Renal pelvis (tissue), 12 donors: Measurements from ENCODE around the gene LAGE3. TPM values are rescaled to one million over a fixed set of nuclear protein-coding genes. Genes with fewer than 3 reads are reported as not detected.

Experiments
- DNase-seq: peaks from one replicate; pipeline ENCODE4 v3.0.0-alpha.2; 2013
- long read RNA-seq, 16 experiments: transcript quantifications; one replicate each; lab custom pipeline, GENCODE V29; 2026
- polyA plus RNA-seq, 3 donors: library from polyadenylated mRNA; unstranded; fragments of 120-200 nt; gene quantifications; one replicate each; pipeline ENCODE4 v1.2.1, GENCODE V29; 2013; ENCODE audit not compliant: insufficient read length in 3 of 3

LAGE3 gene, protein sequence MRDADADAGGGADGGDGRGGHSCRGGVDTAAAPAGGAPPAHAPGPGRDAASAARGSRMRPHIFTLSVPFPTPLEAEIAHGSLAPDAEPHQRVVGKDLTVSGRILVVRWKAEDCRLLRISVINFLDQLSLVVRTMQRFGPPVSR
- 10 to 100 TPM; 13.1 to 19.1 (median 16.1) TPM for polyA plus RNA-seq
- long read RNA-seq, donor 1, transcript LAGE3-201 (3 exons, 949 nt) = major isoform, 40 of 40 reads
- long read RNA-seq, donor 1, partial matches to known transcripts = 0 of 40 reads
- long read RNA-seq, donor 1, other reads (novel, unspliced or antisense) = 0 of 40 reads
- long read RNA-seq, donor 2, transcript LAGE3-201 (3 exons, 949 nt) = major isoform, 31 of 31 reads
- long read RNA-seq, donor 2, partial matches to known transcripts = 0 of 31 reads
- long read RNA-seq, donor 2, other reads (novel, unspliced or antisense) = 0 of 31 reads
- long read RNA-seq, donor 3, transcript LAGE3-201 (3 exons, 949 nt) = major isoform, 39 of 39 reads
- long read RNA-seq, donor 3, partial matches to known transcripts = 0 of 39 reads
- long read RNA-seq, donor 3, other reads (novel, unspliced or antisense) = 0 of 39 reads
- long read RNA-seq, donor 4, transcript LAGE3-201 (3 exons, 949 nt) = major isoform, 46 of 46 reads
- long read RNA-seq, donor 4, partial matches to known transcripts = 0 of 46 reads
- long read RNA-seq, donor 4, other reads (novel, unspliced or antisense) = 0 of 46 reads
- long read RNA-seq, donor 5, transcript LAGE3-201 (3 exons, 949 nt) = major isoform, 13 of 13 reads
- long read RNA-seq, donor 5, partial matches to known transcripts = 0 of 13 reads
- long read RNA-seq, donor 5, other reads (novel, unspliced or antisense) = 0 of 13 reads
- long read RNA-seq, donor 6, transcript LAGE3-201 (3 exons, 949 nt) = major isoform, 33 of 33 reads
- long read RNA-seq, donor 6, partial matches to known transcripts = 0 of 33 reads
- long read RNA-seq, donor 6, other reads (novel, unspliced or antisense) = 0 of 33 reads
- long read RNA-seq, donor 7, transcript LAGE3-201 (3 exons, 949 nt) = major isoform, 38 of 38 reads
- long read RNA-seq, donor 7, partial matches to known transcripts = 0 of 38 reads
- long read RNA-seq, donor 7, other reads (novel, unspliced or antisense) = 0 of 38 reads
- long read RNA-seq, donor 8, transcript LAGE3-201 (3 exons, 949 nt) = major isoform, 14 of 14 reads
- long read RNA-seq, donor 8, partial matches to known transcripts = 0 of 14 reads
- long read RNA-seq, donor 8, other reads (novel, unspliced or antisense) = 0 of 14 reads
- long read RNA-seq, donor 9, transcript LAGE3-201 (3 exons, 949 nt) = major isoform, 35 of 35 reads
- long read RNA-seq, donor 9, partial matches to known transcripts = 0 of 35 reads
- long read RNA-seq, donor 9, other reads (novel, unspliced or antisense) = 0 of 35 reads
- long read RNA-seq, donor 10, transcript LAGE3-201 (3 exons, 949 nt) = major isoform, 25 of 25 reads
- long read RNA-seq, donor 10, partial matches to known transcripts = 0 of 25 reads
- long read RNA-seq, donor 10, other reads (novel, unspliced or antisense) = 0 of 25 reads
- long read RNA-seq, donor 11, transcript LAGE3-201 (3 exons, 949 nt) = major isoform, 23 of 23 reads
- long read RNA-seq, donor 11, partial matches to known transcripts = 0 of 23 reads
- long read RNA-seq, donor 11, other reads (novel, unspliced or antisense) = 0 of 23 reads
- long read RNA-seq, donor 12, transcript LAGE3-201 (3 exons, 949 nt) = major isoform, 38 of 38 reads
- long read RNA-seq, donor 12, partial matches to known transcripts = 0 of 38 reads
- long read RNA-seq, donor 12, other reads (novel, unspliced or antisense) = 0 of 38 reads
- long read RNA-seq, donor 13, transcript LAGE3-201 (3 exons, 949 nt) = major isoform, 14 of 14 reads
- long read RNA-seq, donor 13, partial matches to known transcripts = 0 of 14 reads
- long read RNA-seq, donor 13, other reads (novel, unspliced or antisense) = 0 of 14 reads
- long read RNA-seq, donor 14, transcript LAGE3-201 (3 exons, 949 nt) = major isoform, 36 of 36 reads
- long read RNA-seq, donor 14, partial matches to known transcripts = 0 of 36 reads
- long read RNA-seq, donor 14, other reads (novel, unspliced or antisense) = 0 of 36 reads
- long read RNA-seq, donor 15, transcript LAGE3-201 (3 exons, 949 nt) = major isoform, 40 of 40 reads
- long read RNA-seq, donor 15, partial matches to known transcripts = 0 of 40 reads
- long read RNA-seq, donor 15, other reads (novel, unspliced or antisense) = 0 of 40 reads
- long read RNA-seq, donor 16, transcript LAGE3-201 (3 exons, 949 nt) = major isoform, 31 of 31 reads
- long read RNA-seq, donor 16, partial matches to known transcripts = 0 of 31 reads
- long read RNA-seq, donor 16, other reads (novel, unspliced or antisense) = 0 of 31 reads

DNA sequence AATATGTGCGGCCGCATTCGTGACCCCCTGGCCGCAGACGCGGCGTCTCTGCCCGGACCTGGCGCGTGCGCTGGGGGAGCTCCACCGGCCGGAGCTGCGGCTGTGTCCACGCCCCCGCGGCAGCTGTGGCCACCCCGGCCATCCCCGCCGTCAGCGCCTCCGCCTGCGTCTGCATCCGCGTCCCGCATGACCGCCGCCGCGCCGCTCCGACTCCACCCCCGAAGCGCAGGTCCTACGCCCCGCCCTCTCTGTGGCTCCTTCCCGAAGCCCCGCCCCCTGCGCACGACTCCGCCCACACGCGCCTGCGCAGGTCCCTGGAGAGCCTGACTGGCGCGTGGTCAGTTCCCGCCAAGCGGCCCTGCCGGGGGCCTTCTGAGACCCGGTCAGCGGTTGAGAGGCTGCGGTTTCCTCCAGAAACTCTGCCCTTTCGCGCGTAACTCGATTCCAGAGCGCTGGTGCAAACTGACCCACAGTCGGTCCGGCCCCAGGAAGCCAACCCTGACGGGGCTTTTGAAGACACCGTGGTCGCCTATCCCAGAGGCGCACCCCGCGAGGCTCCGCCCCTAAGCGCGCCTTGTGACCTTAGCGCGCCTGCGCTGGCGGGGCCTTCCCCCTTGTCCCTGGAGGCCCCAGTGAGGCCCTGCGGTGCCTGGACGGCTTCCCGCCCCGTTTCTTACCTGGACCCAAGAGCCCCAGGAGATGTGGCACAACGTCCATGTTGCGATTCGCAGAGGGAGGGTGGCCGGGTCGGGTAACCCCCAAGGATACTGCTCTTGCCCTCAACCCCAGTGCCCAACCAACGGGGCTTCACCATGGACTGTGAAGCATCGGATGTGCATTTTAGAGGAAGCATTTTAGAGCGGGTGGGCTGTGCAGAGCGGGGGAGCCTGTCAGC is at the start of gene LAGE3:
LAGE3 (minus strand) TSS at position 554 of the 895 bp plus-strand sequence; CDS start at position 188, 366 bp downstream.
- peak; percentile 83 for DNase-seq

DNA sequence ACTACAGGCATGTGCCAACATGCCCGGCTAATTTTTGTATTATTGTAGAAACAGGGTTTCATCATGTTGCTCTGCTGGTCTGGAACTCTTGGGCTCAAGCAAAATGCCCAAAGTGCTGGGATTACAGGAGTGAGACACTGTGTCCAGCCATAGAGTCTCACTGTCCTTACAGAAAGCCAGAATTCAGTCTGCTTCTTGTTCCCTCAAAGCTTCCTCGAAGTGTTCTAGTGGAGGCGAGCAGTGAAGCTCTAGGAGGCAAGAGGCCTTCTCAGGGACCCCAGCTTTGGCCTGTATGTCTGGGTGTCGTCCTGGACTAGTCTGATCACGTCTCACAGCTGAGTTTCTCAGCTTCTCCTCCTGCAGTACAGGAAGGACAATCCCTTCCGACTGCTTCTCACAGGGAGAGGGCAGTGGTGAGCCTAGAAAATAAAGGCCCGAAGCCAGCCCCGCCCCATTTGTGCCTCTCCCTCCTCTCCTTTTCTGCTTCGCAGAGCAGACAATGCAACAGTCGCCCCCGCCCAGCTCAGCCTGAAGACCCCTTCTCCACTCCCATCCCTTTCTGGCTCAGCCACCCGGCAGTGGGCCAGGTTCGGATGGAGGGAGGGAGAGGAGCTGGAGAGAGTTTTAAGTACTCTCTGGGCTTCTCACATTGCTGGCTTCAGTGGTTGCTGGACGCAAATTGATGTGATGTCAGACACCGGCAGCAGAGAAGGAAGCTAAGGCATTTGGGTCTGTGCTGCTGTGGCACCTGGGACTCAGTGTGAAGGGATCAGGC is 48.0 kb upstream of the LAGE3 start:
- peak; percentile 77 for DNase-seq

DNA sequence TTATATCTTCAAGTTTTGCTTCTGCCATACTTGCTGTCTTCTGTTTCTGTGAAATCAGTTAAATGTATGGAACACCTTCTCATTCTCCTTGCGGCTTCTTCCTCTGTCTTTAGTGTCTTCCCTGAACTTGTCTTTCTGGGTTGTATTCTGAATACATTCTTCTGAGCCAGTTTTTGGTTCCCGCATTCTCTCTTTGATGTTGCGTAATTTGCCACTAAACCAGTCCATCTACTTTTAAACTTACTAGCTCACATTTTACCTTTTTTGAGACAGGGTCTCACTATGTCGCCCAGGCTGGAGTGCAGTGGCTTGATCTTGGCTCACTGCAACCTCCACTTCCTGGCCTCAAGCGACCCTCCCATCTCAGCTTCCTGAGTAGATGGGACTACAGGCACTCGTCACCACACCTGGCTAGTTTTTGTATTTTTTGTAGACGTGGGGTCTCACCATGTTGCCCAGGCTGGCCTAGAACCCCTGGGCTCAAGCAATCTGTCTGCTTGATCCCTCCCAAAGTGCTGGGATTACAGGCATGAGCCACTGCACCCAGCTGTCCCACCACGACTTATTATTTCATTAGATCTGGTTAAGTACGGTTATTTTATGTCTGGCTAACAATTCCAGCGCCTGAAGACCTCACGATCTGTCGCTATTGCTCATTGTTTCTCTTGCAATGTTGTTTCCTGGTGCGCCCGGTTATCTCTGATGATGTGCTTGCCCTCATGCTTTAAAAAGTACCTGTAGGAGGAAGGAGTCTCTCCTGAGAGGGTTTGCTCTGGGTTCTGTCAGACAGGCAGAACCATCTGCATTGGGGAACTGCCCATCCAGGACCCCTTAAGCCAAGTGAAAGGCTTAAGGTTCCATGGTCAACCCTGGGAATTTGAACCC is 46.8 kb upstream of the LAGE3 start:
- DNase-seq = no peak

DNA sequence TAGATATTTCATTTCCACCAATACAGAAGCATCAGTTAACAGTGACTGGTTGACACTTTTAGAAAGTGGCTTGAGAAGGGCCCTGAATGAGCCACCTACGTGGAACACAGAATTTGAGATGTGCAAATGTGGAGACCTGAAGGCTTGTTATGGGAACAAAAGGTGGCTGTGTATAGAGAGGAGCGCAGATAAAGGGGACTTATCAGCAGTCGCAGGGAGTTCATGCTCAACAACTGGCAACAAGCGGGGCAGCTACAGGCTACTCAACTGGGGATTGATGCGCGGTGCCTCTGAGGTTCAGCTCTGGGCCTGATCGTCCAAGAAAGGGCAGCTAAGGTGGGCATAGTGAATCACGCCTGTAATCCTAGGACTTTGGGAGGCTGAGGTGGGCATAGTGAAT is 40.3 kb upstream of the LAGE3 start:
- DNase-seq = no peak

DNA sequence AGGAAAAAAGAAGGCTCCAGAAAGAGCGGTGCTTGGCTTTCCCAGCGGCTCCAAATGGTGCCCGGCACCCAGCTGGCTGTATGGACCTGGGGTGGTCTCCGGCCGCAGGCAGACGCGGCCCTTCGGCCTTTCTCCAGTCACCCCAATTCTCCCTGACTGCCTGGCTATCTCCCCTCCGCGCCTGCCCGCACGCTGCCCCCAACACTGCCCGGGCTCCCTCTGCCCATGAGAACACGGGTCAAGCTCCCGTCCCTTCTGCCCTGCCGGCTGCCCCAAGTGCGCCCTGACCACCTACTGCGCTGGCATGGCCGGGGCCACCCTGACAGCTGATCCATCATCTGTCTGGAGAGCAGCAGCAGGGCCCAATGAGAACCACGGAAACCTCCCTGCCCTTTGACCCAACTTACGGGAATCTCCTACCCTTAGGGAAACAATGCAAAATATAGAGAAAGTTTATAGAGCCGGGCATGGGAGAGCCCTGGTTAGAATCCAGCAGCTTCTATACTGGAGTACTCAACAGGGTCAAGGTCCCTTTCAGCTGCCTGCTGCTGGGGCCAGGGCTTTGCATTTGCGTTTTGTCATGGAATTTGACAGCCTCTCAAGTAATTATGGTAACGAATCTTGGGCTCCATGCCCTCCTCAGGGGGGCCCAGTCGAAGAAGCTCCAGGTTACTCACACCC is 38.2 kb upstream of the LAGE3 start:
- DNase-seq = no peak

DNA sequence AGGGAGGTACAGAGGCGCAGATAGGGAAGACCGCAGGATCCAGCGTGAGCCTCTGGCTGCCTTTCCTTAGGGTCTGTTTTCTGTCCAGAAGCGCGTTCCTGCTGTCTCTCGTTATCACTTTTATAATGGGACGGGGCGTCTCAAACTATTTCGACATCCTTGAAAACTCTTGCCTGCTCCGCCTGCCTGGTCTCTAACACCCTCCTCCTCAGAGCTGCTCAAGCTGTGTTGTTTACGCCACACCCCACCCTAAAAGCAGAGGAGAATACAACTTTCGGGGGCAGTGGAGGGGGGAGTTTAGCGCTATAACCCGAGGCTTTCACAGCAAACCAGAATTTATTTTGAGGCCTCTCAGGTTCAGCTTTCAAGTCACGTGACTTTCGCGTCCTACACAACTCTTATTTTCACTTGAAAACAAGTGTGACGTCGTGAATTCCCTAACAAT is 37.6 kb upstream of the LAGE3 start:
- DNase-seq = peak; percentile 73

DNA sequence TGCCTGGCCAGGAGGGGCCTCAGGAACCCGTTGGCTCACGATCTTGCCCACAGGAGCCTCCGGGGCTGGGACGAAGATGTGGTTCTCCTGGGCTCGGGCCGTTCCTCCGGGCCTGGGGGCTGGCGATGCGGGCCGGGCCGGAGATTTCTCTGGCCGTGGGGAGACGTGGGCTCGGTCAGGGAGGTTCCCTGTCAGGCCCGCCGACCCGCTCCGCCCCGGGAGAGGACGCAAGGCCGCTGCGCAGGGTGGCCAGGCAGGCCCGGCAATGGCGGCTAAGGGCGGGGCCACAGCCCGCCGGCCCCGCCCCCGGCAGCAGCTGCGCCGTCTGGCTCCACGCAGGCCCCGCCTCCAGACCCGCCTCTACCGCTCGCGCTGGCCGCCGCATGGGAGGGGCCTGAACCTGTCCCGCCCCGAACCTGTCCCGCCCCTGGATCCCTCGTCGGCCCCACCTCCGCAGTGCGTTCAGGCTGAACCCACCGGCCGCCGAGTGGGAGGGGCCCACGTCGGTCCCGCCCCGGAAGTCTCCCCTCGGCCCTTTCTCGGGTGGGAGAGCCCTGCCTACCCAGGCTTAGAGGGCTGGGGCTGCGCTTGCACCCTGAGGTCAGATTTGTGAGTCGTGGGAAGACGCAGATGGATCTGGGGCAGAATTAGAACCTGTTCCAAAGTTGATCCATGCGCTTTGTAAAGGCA is 37.0 kb upstream of the LAGE3 start, which contains the start of gene FAM3A:
FAM3A (minus strand) TSS at position 267 of the 690 bp plus-strand sequence. CDS start 460 bp downstream, outside the sequence.
- DNase-seq = peak; percentile 88

DNA sequence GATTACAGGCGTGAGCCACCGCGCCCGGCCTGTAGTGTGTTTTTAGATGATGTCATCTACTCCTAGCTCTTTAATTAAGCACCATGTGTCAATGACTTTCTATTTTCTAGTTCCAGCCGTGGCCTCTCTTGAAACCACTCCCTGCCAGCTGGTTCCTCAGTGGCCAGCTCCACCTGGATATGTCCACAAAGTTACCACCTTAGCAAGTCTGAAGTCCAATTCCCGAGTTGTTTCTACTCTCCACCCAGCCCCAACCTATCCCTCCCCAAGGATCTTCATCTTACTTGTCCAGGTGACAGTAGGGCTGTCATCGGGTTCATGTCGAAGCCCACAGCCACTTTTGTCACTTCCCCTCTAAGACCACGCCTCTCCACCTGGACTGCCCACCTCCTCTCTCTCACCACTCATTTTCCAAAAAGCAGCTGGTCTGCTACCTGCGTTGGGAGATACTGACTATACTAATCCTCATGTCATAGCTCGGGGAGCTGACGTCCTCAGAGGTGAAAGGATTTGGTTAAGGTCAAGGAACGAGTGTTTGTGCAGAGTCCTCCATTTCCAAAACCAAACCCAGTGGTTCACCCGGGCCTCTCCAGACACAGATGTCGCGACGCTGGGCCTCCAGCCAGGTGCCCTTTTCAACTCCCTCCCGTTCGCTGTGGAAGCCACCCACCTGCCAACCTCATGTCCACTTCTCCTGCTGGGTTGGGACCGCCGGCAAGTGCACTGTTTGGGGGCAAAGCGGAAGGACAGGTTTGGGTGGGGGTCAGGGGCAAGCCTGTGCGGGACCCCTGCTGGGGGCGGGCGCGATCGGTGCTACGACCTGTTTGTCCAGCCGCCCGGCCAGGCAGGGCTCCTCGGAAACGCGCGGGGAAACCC is 36.2 kb upstream of the LAGE3 start:
- DNase-seq = no peak

DNA sequence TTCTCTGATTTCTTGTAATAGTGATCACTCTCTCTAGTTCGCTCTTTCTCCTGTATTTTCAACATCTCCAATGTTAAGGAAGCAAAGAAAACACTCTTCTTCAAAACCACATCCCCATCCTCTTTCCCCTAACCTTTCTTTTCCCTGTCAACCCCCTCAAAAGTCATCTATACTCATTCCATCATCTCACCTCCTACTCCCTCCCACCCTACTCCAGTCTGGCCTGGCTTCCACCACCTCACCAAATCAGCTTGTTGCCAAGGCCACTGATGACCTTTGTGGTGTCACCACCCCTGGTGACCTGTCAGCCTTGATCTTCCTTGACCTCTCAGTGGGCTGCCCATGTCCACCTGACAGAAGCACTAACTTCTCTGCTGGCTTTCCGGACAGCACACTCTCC is 34.6 kb upstream of the LAGE3 start:
- DNase-seq = no peak

DNA sequence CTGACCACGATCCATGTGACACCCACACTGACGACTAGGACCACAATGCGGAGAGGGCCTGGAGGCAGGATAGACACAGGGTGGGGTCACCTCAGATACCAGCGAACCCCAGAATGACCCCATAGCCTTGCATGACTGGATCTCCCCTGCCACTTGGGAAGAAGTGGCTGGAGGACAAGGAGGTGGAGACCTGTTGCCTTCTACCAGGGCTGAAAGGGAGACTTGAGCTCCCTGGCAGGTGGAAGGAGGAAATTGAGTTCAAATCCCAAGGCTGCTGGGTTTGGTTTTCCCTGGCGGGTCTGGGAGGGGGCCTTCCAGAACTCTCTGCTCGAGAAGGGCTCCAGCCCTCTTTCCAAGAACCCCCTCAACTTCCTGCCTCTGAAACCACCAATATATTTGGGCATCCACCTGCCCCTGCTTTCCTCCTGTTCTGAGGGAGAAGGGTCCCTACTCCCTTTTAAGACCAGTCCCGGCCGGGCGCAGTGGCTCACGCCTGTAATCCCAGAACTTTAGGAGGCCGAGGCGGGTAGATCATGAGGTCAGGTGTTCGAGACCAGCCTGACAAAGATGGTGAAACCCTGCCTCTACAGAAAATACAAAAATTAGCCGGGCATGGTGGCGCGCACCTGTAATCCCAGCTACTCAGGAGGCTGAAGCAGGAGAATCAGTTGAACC is 33.9 kb upstream of the LAGE3 start:
- DNase-seq = no peak

DNA sequence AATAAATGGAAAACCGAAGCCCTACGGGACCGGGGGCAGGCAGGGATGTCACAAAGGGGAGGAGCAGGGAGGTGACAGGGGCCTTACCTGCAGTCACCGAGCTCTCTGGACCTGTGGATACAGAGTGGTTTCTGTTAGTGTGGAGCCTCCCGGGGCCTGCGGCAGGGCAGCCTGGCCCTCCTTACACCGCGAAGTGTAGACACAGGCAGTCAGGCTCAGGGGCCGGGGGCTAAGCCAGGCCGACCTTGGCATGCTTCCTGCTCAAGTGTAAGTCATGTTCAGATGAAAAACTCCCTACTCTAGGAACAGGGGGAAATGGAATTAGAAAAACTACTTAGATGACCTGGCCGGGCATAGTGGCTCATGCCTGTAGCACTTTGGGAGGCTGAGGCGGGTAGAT is 32.7 kb upstream of the LAGE3 start:
- no peak for DNase-seq

DNA sequence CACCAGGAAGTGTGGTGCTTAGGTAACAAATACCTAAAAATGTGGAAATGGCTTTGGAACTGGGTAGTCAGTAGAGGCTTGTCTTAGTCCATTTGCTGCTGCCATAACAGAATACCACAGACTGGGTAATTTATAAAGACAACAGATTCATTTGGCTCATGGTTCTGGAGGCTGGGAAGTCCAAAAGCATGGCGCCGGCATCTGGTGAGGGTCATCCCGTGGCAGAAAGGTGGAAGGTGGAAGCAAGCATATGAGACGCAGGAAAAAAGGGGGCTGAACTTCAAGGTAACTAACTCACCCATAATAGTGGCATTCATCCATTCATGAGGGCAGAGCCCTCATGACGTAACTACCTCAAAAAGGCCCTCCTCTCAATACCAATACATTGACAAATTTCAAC is 30.4 kb upstream of the LAGE3 start:
- DNase-seq = no peak

DNA sequence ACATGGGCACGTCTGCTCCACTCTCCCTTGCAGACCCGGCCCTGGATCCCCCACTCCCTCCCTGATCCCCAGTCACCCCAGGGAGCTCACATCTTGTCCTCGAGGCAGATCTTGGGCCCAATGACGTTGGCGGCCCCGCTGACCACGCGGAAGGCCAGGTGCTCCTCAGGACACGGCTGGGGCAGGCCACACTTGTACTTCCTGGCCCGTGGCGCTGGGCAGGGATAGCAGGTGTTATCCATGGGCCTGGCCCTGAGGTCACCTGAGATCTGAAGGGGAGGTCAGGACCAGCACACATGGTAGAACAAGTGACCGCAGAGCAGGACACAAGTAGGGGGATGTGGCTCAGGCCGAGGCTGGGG is 29.3 kb upstream of the LAGE3 start:
- no peak for DNase-seq
